Heart left ventricle (tissue), 16 donors: Measurements from ENCODE around the gene PTCRA. TPM values are rescaled to one million over a fixed set of nuclear protein-coding genes. Genes with fewer than 3 reads are reported as not detected.

Experiments used
- ATAC-seq, 4 donors: fragments of 200-7000 bp; cut with Tn5 transposase; one replicate each; pipeline ENCODE4 v1.9.1; 2020 to 2022; ENCODE audit warnings: moderate library complexity in 4 of 4, mild to moderate bottlenecking in 3 of 4, moderate number of reproducible peaks in 1 of 4
- DNase-seq, 5 donors: peaks; one replicate each; pipeline ENCODE4 v3.0.0-alpha.2; 2020
- H3K27ac ChIP-seq, 12 donors: fragments of 200-600 bp; sonication (generic) in 4 of 12; one replicate each; pipeline versions ENCODE4 v1.5.0 to v1.8.0; 2016 to 2022; ENCODE audit warnings: mild to moderate bottlenecking in 2 of 12
- H3K27me3 ChIP-seq, 9 donors: fragments of 200-600 bp; sonication (generic) in 2 of 9; one replicate each; pipeline versions ENCODE4 v1.5.1 to v1.8.0; 2016 to 2022; ENCODE audit warnings: mild to moderate bottlenecking in 3 of 9
- H3K36me3 ChIP-seq, 9 donors: fragments of 200-600 bp; sonication (generic) in 2 of 9; one replicate each; pipeline versions ENCODE4 v1.5.0 to v1.8.0; 2018 to 2022; ENCODE audit warnings: mild to moderate bottlenecking in 2 of 9
- H3K4me1 ChIP-seq, 12 donors: fragments of 200-600 bp; sonication (generic) in 4 of 12; one replicate each; pipeline versions ENCODE4 v1.5.0 to v1.8.0; 2016 to 2022; ENCODE audit warnings: mild to moderate bottlenecking in 3 of 12
- H3K4me3 ChIP-seq, 12 donors: fragments of 200-600 bp; sonication (generic) in 4 of 12; one replicate each; pipeline versions ENCODE4 v1.5.0 to v1.8.0; 2017 to 2022; ENCODE audit warnings: mild to moderate bottlenecking in 9 of 12, moderate library complexity in 4 of 12
- H3K9me3 ChIP-seq, 12 donors: fragments of 200-600 bp; sonication (generic) in 4 of 12; one replicate each; pipeline versions ENCODE4 v1.5.0 to v1.8.0; 2016 to 2022; ENCODE audit warnings: mild to moderate bottlenecking in 1 of 12
- POLR2A ChIP-seq, 2 donors: fragments of 450-650 bp; IDR thresholded peaks; one replicate each; pipeline ENCODE4 v1.6.1; 2017; ENCODE audit warnings: antibody characterized with exemption in 2 of 2, mild to moderate bottlenecking in 2 of 2, moderate library complexity in 2 of 2
- WGBS, 4 donors: extraction: QIAGEN DNeasy Blood & Tissue Kit in 2 of 4; methylation state at CpG; one replicate each; pipeline versions ENCODE4 v1.1.5 to v1.1.7; 2013 to 2018; 5-methylcytosine and 5-hydroxymethylcytosine counted together
- intact Hi-C, 10 donors: fragments of 100-400 bp; cut with DNase I; formaldehyde crosslinking; loops; one replicate each; pipeline versions ENCODE4 v1.11.1 to v1.14.2; 2022
- polyA plus RNA-seq, 2 donors: library from polyadenylated mRNA; stranded (reverse); fragments of 200-250 nt; gene quantifications; one replicate each; pipeline ENCODE4 v1.2.3, GENCODE V29; 2013
- total RNA-seq, 9 donors: library from RNA; depleted of rRNA in 2 of 9; stranded (reverse); fragments of >200 nt in 2 of 9; fragmentation: NEBNext Ultra II Directional in 3 of 9; extraction: Animal tissue kit (Norgen Biotek cat#: 25700) in 3 of 9; gene quantifications; one replicate each; pipeline versions ENCODE4 v1.1.0 to v1.2.4, GENCODE V29; 2016 to 2023
- TF ChIP-seq, protein P1 (sequence below), 12 donors: fragments of 200-600 bp; sonication (generic) in 4 of 12; IDR thresholded peaks; one replicate each; pipeline versions ENCODE4 v1.5.0 to v1.8.0; 2018 to 2022; ENCODE audit warnings: antibody characterized with exemption in 12 of 12, mild to moderate bottlenecking in 5 of 12
- donor health status: ischemic (EF 13 %, LVEDD 7.1; RV severe dilation, severe dysfunction).
- donor health status: healthy with polysubstance abuse.
- donor health status: DM: no; HTN: yes; CAD: no.
- donor health status: DM: no; HTN: no; CAD: no.
- donor health status: ischemic (EF 25% LVEDD 6.9; RV normal size, moderate dysfunction).
- donor health status: ischemic (EF 25% LVEDD 5.7; RV mildly dilated, moderate dysfunction).
- donor health status: healthy.
- donor health status: DM: yes; HTN: yes; CAD: no.
- donor health status: ischemic (EF 35%, LVEDD 5.7; RV mildly dilated, moderate dysfunction).
- donor health status: nonischemic (EF 11% LVEDD 7.7; RV severe dilation, severe dysfunction).
- donor health status: DM: yes; HTN: yes; CAD: no.
- donor health status: PGD.
- donor health status: ischemic (EF 29% LVEDD 5.4; RV normal size, mild dysfunction).
- donor health status: nonischemic (EF 23%, LVEDD 6.1; RV moderate dilation, normal function).

Gene PTCRA
- total and polyA plus RNA-seq, 11 donors: 1.7 TPM; not detected in 10

DNA sequence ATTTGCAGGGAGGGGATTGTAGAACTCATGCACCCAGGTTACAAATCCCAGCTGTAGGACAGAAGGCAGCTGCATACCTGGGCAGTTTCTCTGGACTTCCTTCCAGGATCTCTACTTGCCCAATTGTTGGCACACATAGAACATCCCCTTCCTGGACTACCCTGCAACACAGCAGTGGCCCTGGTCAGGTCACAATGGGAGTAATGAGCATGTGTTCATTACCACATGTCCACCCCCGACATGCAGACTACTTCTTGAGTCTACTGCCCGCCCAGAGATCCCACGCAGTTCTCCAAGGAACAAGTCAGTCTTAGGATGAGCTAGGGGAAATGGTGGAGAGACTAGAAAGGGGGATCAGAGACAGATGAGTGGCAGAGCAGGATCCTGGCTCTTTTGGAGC, 58.1 kb downstream of the PTCRA start:
- TF ChIP-seq POLR2A (IDR thresholded peaks at IDR 0.05): no peak
- TF ChIP-seq, protein P1, sequence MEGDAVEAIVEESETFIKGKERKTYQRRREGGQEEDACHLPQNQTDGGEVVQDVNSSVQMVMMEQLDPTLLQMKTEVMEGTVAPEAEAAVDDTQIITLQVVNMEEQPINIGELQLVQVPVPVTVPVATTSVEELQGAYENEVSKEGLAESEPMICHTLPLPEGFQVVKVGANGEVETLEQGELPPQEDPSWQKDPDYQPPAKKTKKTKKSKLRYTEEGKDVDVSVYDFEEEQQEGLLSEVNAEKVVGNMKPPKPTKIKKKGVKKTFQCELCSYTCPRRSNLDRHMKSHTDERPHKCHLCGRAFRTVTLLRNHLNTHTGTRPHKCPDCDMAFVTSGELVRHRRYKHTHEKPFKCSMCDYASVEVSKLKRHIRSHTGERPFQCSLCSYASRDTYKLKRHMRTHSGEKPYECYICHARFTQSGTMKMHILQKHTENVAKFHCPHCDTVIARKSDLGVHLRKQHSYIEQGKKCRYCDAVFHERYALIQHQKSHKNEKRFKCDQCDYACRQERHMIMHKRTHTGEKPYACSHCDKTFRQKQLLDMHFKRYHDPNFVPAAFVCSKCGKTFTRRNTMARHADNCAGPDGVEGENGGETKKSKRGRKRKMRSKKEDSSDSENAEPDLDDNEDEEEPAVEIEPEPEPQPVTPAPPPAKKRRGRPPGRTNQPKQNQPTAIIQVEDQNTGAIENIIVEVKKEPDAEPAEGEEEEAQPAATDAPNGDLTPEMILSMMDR (IDR thresholded peaks at IDR 0.05): no peak
- 86 to 93% (median 92%) methylated on average over 3 of the region's 3 CpGs for WGBS, 4 donors
- Histone ChIP-seq H3K4me3 (no peak overlapping the region), H3K27me3 (no peaks in the 10 kb centered on the region), H3K4me1 (peaks cover 0 to 31% (median 16%) of the 10 kb centered on the region in 12 donors), H3K9me3 (no peaks in the 10 kb centered on the region), H3K36me3 (peaks cover 0 to 34% (median 13%) of the 10 kb centered on the region in 9 donors), H3K27ac (no peak overlapping the region)
- no peak for ATAC-seq
- DNase-seq: no peak
- intact Hi-C loops: loop anchor here in 1 of 10 donors (10.0 kb wide), 1 partner anchor 69 kb away; no protein-coding TSS in a partner anchor

DNA sequence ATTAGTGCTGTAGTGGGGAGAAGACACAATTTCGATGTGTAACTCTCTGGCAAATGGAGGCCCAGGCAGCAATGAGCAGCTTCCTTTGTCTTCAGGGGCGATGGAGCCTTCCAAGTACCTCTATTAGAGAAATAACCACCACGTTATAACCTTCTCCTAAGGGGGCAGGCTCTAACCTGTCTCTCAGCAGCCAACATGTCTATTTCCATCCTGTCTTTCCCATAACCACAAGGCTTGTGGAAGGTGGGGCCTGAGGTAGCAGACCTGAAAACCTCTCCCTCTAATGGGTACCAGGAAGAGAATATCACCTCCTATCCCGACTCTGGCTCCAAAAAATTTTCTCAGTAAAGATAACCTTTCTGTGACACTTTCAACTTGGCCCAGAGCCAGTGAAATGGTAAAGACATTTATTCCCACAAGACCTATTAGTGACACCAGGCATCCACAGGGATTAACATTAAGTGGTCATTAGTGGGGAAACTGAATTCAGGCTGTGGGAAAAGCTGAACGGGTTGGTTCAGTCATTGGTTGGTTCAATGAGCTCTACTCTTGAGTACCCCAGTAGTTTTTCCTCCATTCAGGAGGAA, 59.2 kb downstream of the PTCRA start:
- Histone ChIP-seq H3K4me1 (peaks cover 0 to 40% (median 21%) of the 10 kb centered on the region in 12 donors), H3K36me3 (peaks cover 0 to 24% (median 4%) of the 10 kb centered on the region in 9 donors), H3K9me3 (no peaks in the 10 kb centered on the region), H3K27ac (no peak overlapping the region), H3K27me3 (no peaks in the 10 kb centered on the region), H3K4me3 (no peak overlapping the region)
- TF ChIP-seq, protein P1 (IDR thresholded peaks at IDR 0.05): no peak
- WGBS, 4 donors: 78 to 86% (median 82%) methylated on average over 5 of the region's 5 CpGs
- ATAC-seq (no peak), DNase-seq (no peak)
- intact Hi-C loops: loop anchor here in 3 of 10 donors (5.0 to 10.0 kb wide), 3 partner anchors 37 to 70 kb away; partner anchors contain the start of genes CNPY3 (in 2 of the 3), KLHDC3 (in 1 of the 3) and MEA1 (in 1 of the 3)

Other genes starting within 250 kb of the PTCRA start
- gene PRPH2, start 193.5 kb upstream of the PTCRA start, total RNA-seq: 1 to 10 TPM in 5 of 9 donors, under 1 TPM in 4; 0.44 to 2.6 (median 1.0) TPM
- gene PRPH2, start 193.5 kb upstream of the PTCRA start, polyA plus RNA-seq: under 1 TPM; 0.23 to 0.91 TPM
- gene TBCC, start 169.9 kb upstream of the PTCRA start, total RNA-seq: 10 to 100 TPM; 10.4 to 21.7 (median 15.4) TPM
- 10 to 100 TPM; 16.9 to 19.7 TPM for gene TBCC, start 169.9 kb upstream of the PTCRA start, polyA plus RNA-seq
- gene BICRAL, start 134.0 kb upstream of the PTCRA start, total RNA-seq: 10 to 100 TPM in 8 of 9 donors, 1 to 10 TPM in 1; 9.9 to 17.1 (median 13.3) TPM
- gene BICRAL, start 134.0 kb upstream of the PTCRA start, polyA plus RNA-seq: 1 to 10 TPM; 2.5 to 6.0 TPM
- gene RPL7L1, start 36.4 kb upstream of the PTCRA start, total RNA-seq: 10 to 100 TPM; 39.8 to 71.1 (median 49.2) TPM
- gene RPL7L1, start 36.4 kb upstream of the PTCRA start, polyA plus RNA-seq: 10 to 100 TPM; 25.8 to 95.7 TPM
- 10 to 100 TPM; 14.7 to 44.0 (median 20.6) TPM for gene CNPY3, start 13.4 kb downstream of the PTCRA start, total RNA-seq
- gene CNPY3, start 13.4 kb downstream of the PTCRA start, polyA plus RNA-seq: 10 to 100 TPM; 13.8 to 35.7 TPM
- 10 to 100 TPM in 2 of 9 donors, 1 to 10 TPM in 3, under 1 TPM in 4; 0.36 to 32.0 (median 1.1) TPM for gene GNMT, start 44.7 kb downstream of the PTCRA start, total RNA-seq
- gene GNMT, start 44.7 kb downstream of the PTCRA start, polyA plus RNA-seq: 1 to 10 TPM; 1.9 to 7.1 TPM
- 10 to 100 TPM; 11.2 to 27.3 (median 19.6) TPM for gene PEX6, start 63.1 kb downstream of the PTCRA start, total RNA-seq
- 10 to 100 TPM; 10.3 to 14.6 TPM for gene PEX6, start 63.1 kb downstream of the PTCRA start, polyA plus RNA-seq
- gene PPP2R5D, start 68.5 kb downstream of the PTCRA start, total RNA-seq: 10 to 100 TPM; 30.9 to 51.3 (median 35.1) TPM
- gene PPP2R5D, start 68.5 kb downstream of the PTCRA start, polyA plus RNA-seq: 10 to 100 TPM; 21.4 to 50.2 TPM
- gene MEA1, start 97.9 kb downstream of the PTCRA start, total RNA-seq: 10 to 100 TPM; 24.5 to 46.2 (median 32.1) TPM
- 10 to 100 TPM; 49.7 to 56.7 TPM for gene MEA1, start 97.9 kb downstream of the PTCRA start, polyA plus RNA-seq
- 100 to 1,000 TPM in 5 of 9 donors, 10 to 100 TPM in 4; 79.4 to 180 (median 102) TPM for gene KLHDC3, start 98.2 kb downstream of the PTCRA start, total RNA-seq
- gene KLHDC3, start 98.2 kb downstream of the PTCRA start, polyA plus RNA-seq: 100 to 1,000 TPM; 112 to 147 TPM
- 10 to 100 TPM; 22.7 to 36.5 (median 32.3) TPM for gene RRP36, start 105.6 kb downstream of the PTCRA start, total RNA-seq
- gene RRP36, start 105.6 kb downstream of the PTCRA start, polyA plus RNA-seq: 10 to 100 TPM; 18.7 to 53.4 TPM
- gene CUL7, start 137.8 kb downstream of the PTCRA start, total RNA-seq: 10 to 100 TPM in 2 of 9 donors, 1 to 10 TPM in 7; 5.6 to 13.2 (median 7.9) TPM
- 1 to 10 TPM; 3.5 to 6.1 TPM for gene CUL7, start 137.8 kb downstream of the PTCRA start, polyA plus RNA-seq
- 10 to 100 TPM; 54.0 to 98.5 (median 83.1) TPM for gene MRPL2, start 143.4 kb downstream of the PTCRA start, total RNA-seq
- gene MRPL2, start 143.4 kb downstream of the PTCRA start, polyA plus RNA-seq: 100 to 1,000 TPM; 119 to 142 TPM
- gene KLC4, start 143.6 kb downstream of the PTCRA start, total RNA-seq: 10 to 100 TPM; 18.8 to 35.4 (median 26.9) TPM
- gene KLC4, start 143.6 kb downstream of the PTCRA start, polyA plus RNA-seq: 10 to 100 TPM; 23.5 to 30.0 TPM
- gene PTK7, start 160.3 kb downstream of the PTCRA start, total RNA-seq: 10 to 100 TPM in 1 of 9 donors, 1 to 10 TPM in 8; 1.4 to 10.4 (median 1.9) TPM
- gene PTK7, start 160.3 kb downstream of the PTCRA start, polyA plus RNA-seq: 1 to 10 TPM; 1.8 to 4.8 TPM